Adrenal gland (tissue), 5 donors: ENCODE results near the gene RIMBP2.

Experiments used
- CTCF ChIP-seq, 6 experiments: fragments of 450-650 bp in 4 of 6; fragments of 200-600 bp in 2 of 6; sonication (generic) in 1 of 6; IDR thresholded peaks; 1 replicate in 5 of 6; 2 replicates in 1 of 6; pipeline versions ENCODE4 v1.5.1 to v1.8.0; 2016 to 2021; ENCODE audit warnings: antibody characterized with exemption in 6 of 6, mild to moderate bottlenecking in 2 of 6, moderate library complexity in 1 of 6
- POLR2A ChIP-seq, 2 donors: fragments of 450-650 bp; IDR thresholded peaks; one replicate each; pipeline ENCODE4 v1.6.1; 2017; ENCODE audit warnings: antibody characterized with exemption in 2 of 2, mild to moderate bottlenecking in 2 of 2, moderate library complexity in 1 of 2
- donor health status: DM: no; HTN: no; CAD: no.

GRCh38 chr12:130490674-130491073, 225.4 kb downstream of the RIMBP2 start:
- TF ChIP-seq CTCF (IDR thresholded peaks at IDR 0.05): no peak
- TF ChIP-seq POLR2A (IDR thresholded peaks at IDR 0.05): no peak
